Suppressor macrophage treated with lipopolysaccharide for 1 hour (primary cell): ENCODE measurements around the gene PIK3R5.

Source experiments
- DNase-seq, 3 donors: peaks; one replicate each; pipeline ENCODE4 v3.0.0-alpha.2; 2020 to 2022

PIK3R5 gene

DNA sequence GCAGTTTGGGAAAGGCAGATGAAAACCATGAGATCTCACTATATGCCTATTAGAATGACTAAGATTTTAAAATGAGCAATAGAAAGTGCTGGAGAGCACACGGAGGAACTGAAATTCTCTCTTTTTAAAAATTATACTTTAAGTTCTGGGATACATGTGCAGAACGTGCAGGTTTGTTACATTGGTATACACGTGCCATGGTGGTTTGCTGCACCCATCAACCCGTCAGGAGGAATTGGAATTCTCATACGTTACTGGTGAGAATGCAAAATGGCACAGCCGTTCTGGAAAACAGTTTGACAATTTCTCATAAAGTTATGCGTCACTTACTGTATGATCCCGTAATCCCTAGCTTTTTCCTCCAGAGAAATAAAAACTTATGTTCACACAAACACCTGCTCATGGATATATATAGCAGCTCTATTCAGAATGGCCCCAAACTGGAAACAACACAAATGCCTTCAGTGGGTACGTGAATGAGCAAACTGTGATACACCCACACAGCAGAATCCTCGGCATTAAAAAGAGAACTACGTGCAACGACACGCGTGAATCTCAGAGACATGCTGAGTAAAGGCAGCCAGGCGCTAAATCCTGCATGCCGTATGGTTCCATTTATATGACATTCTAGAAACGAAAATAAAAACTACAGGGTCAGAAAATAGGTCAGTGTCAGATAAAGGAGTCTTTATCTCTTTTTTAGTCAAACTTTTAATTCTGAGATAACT is 109.9 kb downstream of the PIK3R5 start:
- peak in 2 of 3 donors; percentile 48 to 50 for DNase-seq

DNA sequence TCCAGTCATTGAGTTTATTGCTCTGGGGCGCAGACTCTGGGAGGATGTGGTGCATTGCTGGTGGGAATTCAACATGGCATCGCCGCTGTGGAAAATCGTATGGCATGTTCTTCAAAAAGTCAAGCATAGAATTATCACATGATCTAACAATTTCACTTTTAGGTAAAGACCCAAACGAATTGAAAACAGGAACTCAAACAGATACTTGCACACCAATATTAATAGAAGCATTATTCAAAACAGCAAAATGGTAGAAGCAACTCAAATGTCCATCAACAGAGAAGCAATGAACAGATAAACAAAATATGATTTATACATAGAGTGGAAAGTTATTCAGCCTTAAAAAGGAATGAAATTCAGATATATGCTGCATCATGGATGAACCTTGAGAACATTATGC is 113.9 kb downstream of the PIK3R5 start:
- DNase-seq, result peak in 1 of 3 donors; percentile 15

DNA sequence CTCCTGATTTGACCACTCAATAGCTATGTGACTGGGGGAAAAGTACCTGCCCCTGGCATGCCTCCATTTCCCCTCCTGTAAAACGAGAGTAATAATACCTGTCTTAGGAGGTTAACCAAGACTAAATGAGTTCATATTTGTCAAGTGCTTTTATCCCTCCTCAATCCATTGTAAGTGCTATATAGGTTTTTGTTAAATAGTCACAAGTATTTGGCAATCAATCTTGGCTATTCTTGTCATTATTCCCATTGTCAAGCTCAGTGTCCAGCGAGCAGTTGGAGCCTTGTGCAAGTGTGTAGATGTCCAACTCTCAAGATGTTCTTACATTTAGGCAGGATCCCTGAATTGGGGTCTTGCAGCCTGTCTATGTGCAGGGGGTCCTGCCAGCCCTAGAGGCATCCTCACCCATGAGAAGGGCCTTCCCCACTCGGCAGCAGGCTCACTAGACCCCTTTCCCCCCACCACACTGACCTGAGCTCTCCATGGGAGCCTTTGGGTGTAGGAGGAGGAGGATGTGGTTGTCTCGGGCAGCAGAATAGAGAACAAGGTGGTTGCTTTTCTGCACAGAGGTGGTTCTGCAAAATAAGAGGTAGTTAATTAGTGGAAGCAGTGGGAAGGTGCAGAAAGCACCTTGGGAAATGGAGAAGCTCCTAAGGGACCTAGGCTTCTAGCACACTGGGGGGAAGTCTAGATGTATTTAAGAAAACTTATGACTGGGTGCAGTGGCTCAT is 116.0 kb downstream of the PIK3R5 start:
- peak in 1 of 3 donors; percentile 17 for DNase-seq

DNA sequence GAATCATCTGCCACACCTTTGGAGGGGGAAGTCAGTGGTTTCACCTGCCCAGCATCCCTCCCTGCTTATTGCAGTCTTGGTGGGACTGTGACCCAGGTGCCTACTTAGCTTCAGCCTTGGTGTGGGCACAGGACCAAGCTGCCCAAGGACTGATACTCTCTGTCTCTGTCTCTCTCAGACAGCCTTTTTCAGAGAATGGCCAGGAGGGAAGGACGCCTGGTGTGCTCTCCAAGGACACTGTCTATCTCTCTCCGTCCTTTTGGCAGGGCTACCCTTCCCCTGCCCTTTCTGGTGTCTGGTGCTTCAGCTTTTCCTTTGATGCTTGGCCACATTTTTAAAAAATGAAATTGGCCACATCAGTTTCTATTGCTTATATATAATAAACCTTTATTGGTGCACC is 117.6 kb downstream of the PIK3R5 start:
- peak in 1 of 3 donors; percentile 17 for DNase-seq

DNA sequence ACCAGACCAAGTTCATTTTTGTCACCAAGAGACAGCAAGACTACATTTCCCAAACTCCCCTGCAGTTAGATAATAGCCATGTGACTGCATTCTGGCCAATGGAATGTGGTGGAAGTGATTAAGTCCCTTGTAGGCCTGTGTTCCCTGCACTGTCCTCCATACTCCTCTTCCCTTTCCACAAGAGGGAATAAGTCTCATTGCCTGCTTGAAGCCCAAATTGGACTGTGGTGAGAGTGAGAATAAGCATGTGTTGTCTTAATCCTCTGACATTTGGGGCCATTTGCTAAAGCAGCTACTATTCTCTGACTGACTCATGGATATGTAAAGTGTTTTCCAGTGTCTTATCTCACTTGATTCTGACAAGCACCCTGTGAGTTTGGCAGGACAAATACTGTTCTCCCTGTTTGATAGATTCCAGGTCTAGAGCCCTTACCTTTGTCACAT is 118.7 kb downstream of the PIK3R5 start:
- peak; percentile 32 to 41 (median 32) for DNase-seq

DNA sequence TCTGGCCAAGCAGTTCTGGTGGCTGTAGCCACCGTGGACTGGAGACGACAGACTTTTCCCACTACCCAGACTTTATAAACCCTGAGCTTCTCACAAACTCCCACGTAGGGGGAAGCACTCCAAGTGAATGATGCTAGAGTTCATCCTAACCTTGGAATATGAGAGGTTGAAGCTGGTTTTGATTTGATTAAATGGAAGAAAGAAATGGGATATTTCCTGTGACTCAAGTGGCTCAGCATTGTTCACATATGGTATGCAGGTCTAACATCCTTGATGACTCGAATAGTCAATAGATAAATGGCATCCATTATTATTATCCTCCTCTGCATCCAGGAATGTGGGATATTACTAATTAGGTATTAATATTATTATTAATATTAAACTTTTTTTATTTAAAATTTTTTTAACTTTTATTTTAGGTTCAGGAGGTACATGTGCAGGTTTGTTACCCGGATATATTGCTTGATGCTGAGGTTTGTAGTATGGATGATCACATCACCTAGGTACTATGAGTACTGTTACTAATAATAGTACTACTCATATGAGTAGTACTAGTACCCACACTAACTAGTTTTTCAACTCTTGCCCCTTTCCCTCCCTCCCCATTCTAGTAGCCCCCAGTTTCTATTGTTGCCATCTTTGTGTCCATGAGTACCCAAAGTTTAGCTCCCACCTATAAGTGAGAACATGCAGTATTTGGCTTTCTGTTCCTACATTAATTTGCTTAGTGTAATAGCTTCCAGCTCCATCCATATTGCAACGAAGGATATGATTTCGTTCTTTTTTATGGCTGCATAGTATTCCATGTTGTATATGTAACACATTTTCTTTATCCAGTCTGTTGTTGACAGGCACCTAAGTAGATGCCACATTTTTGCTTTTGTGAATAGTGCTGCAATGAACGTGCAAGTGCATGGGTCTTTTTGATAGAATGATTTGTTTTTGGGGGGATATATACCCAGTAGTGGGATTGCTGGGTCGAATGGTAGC is 121.0 kb downstream of the PIK3R5 start:
- DNase-seq, result no peak

DNA sequence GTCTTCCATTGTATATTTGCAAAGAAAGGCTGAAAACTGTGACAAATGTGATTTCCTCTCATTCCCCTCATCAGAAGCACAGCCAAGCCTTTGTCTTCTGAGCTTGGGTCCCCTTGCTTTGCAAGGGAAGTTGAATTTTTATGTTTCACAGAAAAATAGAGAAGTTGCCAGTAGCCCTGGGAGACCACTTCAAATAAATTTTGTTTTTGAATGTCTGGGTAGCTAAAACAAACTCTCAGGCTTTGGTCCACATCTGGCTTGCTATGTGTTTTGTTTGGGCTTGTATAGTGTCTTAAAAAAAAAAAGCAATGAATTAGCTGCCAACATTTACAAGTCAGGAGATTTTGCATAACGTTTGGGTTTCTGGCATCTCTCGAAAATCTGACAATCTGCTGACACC is 122.2 kb downstream of the PIK3R5 start:
- no peak for DNase-seq

DNA sequence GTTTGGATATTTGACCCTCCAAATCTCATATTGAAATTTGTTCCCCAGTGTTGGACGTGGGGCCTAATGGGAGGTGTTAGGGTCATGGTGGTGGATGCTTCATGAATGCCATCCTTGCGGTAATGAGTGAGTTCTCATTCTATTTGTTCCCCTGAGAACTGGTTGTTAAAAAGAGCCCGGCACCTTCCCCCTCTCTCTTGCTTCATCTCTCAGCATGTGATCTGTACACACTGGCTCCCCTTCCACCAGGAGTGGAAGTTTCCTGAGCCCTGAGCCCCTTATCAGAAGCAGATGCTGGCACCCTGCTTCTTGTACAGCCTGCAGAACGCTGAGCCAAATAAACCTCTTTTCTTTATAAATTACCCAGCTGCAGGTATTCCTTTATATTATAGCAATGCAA is 123.7 kb downstream of the PIK3R5 start:
- no peak for DNase-seq

DNA sequence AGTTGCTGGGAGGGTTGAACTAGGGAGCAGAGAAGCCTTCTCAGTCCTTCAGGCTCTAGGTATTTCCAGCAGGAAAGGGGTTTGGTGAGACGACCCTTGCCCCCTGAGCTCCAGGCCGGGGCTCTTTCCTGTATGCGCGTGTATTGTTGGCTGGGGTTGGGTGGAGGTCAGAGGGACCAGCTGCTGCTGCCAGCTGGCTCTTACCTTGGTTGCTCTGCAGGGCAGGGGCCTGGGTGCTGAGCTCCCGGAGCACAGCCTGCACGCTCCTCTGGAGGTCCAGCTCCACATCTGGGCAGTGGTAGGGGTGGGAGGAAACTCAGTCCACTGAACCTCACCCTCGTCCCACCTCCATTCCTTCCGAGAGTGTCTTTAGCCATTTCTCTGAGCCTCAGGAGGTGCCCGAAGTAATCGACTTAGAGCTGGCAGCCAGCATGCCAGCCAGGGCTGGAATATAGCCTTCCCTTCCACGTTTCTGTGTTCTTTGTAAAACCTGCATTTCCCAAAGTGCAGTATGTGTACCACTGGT is 126.0 kb downstream of the PIK3R5 start:
- DNase-seq, result no peak

DNA sequence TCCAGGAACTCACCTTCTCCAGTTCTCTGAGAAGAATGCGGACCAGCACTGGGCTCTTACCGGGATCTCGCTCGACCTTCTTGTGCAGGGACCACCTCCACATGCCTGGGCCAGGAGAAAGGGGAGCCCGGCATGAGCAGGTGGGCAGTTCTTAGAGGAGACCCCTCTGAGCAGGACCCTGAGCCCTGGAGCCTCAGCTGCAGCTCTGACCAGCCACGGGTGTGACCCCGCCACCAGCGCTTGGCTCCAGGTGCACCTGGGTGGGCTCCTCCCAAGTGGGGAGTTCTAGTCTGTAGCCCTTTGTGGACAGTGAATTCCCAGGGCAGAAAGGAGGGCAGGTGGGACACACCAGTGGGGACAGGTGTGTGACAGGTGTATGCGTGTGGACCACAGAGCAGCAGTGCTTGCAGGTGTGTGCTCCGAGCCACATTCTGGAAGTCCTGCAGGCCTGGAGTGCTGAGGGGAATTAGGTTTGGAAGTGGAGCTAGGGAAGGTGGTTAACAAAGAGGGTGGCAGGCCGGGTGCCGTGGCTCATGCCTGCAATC is 126.9 kb downstream of the PIK3R5 start:
- no peak for DNase-seq

DNA sequence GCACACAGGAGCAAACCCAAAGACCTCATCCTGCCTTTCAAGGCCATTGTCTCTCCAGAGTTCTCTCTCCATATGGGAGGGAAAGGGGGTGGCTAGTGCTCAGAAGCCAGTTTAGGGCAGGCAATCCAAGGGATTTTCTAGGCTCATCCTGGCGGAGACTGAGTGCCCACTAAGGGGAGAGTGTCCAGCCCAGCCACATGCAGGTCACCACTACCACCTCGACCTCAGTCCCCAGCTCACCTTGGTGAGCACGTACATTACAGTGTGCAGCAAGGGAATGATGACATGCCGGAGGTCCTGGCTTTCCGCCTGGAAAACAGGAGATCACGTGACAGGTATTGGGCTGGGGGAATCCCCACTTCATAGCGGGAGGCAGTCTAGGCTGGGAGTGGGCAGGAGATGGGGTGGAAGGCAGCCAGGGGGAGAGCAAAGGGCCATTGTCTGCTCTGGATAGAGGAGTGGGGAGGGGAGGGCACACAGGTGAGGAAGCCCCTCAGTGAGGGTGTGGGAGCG is 127.9 kb downstream of the PIK3R5 start:
- DNase-seq, result no peak

DNA sequence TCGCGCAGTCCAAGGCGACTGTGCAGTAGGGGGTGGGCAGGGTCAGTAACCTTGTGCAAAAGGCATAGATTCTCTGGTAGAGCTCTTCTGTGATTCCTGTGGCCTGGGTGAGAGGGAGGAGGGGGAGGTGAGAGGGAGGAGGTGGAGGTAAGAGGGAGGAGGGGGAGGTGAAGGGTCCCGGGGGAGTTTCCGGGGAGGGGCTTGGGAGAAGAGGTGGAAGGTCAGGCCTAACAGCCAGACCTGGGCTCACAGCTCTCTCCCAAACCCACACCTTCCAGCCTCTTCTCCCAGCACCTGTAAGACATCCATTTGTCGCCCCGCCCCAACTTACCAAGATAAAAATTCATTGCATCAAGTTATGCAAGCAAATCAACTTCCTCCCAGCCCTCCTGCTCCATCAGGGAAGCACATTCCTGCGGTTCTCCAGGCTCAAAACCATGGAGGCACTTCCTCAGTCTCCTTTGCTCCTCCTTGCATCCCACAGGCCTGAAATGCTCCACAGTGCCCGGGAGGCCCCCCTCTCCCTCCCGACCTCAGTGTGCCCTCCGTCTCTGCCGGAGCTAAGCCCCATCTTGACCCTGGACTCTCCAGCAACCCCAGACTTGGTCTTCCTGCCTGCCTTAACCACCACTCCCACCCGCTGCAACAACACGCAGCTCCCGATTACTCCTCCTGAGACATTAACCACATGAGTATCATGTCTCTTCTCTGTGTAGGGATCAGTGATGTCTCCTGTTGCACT is 128.5 kb downstream of the PIK3R5 start:
- no peak for DNase-seq

DNA sequence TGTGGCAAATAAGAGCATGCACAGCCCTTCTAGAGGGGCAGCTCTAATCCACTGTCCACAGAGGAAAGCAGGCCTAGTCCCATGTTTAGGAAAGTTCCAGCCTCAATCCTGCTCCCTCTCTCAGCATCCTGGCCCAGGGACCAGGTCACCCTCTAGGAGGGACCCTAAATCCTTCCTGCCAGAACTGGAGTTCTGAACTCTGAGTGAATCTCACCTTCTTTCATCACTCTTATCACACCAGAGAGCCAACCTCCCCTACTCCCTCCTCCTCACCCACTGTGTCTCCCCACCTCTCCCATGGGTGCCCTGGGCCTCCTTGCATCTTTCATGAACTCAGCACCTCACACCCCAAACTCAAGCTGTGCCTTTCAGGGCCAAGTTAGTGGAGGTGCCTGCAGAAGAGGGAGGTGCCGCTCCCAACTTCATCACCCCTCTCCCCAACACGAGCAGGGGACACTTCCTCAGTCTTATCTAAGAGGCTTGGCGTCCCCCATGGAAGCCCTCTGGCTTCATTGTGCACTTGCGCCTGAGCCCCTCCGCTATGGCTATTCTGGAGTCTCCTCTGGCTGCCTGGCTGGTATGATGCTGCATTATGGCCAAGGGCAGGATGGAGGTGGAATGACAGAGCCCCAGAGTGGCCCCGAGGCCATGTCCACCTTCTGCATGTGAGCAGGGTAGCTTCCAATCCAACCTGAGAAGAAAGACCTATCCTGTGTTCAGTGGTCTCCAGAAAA is 129.7 kb downstream of the PIK3R5 start:
- peak in 1 of 3 donors; percentile 13 for DNase-seq

DNA sequence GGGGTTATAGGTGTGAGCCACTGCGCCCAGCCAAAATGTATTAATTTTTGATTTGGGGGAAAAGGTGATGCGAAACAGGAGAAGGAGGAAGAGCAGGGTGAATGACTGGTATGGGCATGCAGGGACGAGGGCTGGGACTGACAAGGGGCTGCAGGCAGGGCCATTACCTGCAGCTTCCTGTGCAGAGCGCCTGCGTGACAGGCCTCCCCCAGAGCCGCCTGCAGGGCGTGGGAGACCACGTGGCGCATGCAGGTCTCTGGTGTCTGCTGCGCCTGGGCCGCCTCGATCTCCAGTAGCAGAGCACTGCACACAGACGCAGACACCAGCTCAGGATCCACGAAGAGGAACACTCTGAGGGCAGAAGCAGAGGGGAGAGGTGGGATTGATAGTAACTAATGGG is 130.4 kb downstream of the PIK3R5 start:
- peak in 1 of 3 donors; percentile 2 for DNase-seq

DNA sequence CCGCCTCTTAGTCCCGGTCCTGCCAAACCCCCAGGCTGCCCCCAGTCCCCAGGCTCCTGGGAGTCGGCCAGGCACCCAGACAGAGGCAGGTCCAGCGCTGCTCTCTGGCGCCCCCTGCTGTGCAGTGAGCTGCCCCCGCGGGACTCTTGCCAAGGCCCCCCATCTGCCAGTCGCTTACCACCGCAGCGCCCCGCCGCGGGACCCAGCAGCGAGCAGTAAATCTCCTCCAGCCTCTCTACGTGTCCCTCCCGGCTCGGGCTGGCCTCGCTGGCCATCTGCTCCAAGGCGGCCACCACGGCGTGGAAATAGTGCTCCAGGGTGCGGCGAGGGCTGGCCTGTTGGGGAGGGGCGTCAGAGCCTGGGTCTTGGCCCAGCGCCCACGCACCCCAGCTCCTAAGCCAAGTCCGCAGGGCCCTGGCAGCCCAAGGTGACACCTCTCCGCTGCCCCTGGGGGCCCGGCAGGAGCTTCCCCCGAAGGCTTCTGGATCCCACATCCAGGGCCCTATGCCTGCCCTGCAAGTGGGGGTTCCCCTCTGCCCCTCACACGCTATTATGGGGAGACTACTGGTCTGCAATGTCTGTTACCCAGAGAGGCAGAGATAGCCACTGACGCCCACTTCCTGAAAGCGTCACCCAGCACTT is 132.7 kb downstream of the PIK3R5 start:
- DNase-seq, result peak; percentile 25 to 66 (median 26)

DNA sequence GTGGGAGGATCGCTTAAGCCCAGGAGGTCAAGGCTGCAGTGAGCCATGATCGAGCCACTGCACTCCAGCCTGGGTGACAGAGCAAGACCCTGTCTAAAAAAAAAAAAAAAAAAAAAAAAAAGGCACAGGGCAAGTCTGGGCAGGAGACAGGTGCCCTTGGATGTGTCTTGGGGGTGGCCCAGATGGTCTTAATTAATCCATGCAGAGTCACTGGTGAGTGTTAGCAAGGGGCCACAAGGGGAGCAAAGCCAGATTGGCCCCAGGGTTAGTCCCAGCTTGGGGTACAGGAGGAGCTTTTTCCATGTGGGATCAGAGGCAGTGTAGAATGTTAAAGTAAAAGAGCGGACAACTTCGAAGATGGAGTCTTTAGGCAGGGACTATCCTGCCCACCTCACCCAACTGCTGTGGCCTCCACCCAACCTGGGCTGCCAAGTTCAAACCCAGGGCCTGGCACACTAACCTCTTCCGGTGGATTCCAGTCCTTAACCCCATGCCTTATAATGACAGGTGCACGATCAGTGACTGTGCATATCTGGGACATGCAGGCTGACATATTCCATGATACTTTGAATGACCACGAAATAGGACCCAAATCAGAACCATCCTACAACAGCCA is 134.2 kb downstream of the PIK3R5 start:
- DNase-seq, result peak in 1 of 3 donors; percentile 1

DNA sequence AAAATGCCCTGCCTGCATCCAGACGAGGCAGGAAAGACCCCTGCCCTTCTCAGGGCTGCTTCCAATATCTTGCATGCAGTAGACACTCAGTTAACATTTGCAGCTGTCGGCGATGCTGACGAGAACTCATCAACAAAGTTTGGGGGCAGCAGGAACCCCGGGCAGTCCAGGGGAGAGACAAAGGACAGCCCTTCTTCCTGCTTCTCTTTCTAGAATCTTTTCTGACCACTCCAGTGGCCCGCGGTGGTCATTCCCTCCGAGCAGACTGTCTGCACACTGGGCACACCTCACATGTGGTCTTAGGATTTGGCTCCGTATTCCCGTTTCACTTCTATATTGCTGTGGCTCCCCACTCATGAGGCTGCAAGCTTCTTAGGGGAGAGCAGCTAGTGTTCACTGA is 135.4 kb downstream of the PIK3R5 start:
- DNase-seq, result no peak

DNA sequence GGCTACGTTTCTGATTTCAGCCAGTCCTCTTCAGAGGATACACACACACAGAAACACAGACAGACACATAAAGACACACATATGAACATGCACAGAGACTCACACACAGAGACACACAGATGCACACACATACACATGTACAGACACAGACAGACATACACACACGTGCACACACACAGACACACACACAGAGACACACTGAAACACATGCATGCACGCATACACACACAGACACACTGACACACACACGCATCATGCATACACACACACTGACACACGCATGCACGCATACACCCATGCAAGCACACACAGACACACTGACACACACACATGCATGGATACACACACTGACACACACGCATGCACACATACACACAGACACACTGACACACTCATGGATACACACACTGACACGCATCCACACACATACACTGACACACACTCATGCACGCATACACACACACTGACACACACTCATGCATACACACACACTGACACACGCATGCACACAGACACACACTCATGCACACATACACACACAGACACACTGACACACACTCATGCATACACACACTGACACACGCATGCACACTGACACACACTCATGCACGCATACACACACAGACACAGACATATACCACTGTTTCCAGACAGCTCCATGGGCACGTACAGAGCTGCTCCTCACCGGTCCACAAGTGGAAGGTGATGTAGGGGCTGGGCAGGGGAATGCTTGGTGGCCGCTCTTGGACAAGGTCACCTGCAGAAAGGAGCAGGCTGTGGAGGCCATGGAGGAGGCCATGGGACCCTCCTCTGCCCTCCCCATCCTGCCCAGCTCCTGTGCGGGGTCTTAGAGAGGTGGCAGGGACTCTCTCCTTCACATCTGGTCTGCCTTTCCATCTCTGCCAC is 136.2 kb downstream of the PIK3R5 start:
- peak in 1 of 3 donors; percentile 16 for DNase-seq
